Measurements from ENCODE around the gene MAST3.
"Not testable (repeated sequence)": the region's sequence is repeated elsewhere in the genome, so short reads cannot be mapped to it uniquely, and the experiment has no call there.

Gene MAST3

DNA sequence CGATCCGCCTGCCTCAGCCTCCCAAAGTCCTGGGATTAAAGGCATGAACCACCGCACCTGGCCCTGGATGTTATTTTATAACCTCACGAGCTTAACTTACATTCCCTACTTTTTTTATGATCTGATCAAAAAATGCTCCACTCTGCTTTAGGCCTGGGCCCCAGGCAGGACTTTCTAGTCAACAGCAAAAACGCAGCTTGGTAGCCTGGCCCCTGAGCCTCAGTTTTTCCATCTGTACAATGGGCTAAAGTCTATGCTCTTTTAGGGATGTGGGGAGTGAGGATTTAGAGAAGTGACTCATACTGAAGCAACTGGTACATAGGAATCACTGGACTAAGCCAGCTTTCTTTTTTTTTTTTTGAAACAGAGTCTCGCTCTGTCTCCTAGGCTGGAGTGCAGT lies 43.5 kb downstream of the MAST3 start:
- DNase-seq = no peak

DNA sequence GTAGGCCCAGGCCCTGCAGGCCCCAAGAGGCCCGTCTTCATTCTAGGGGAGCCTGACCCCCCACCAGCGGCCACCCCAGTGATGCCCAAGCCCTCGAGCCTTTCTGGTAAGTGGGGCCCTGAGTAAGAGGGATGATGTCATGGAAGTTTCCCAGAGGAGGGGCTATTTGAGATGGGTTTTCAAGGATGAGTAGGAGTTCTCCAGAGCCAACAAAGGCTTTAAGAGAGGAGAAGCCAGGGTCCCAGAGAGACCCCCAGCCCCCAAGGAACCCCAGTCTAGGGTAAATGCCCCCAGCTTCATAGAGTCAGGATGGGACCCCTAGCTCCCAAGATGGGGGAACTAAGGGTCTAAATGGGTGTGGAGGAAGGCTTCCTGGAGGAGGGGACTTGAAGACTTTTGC lies 46.3 kb downstream of the MAST3 start:
- no peak for DNase-seq

DNA sequence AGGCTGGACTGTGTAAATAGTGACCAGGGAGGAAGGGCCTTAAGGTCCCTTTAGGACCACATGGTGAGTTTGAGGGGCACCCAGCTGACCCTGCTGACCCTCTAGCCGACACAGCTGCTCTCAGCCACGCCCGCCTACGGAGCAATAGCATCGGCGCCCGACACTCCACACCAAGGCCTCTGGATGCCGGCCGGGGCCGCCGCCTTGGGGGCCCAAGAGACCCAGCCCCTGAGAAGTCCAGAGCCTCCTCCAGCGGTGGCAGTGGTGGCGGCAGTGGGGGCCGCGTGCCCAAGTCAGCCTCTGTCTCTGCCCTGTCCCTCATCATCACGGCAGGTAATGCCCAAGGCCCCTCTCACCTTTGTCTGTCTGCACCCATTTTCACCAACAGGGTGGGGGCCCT lies 46.8 kb downstream of the MAST3 start:
- no peak for DNase-seq

DNA sequence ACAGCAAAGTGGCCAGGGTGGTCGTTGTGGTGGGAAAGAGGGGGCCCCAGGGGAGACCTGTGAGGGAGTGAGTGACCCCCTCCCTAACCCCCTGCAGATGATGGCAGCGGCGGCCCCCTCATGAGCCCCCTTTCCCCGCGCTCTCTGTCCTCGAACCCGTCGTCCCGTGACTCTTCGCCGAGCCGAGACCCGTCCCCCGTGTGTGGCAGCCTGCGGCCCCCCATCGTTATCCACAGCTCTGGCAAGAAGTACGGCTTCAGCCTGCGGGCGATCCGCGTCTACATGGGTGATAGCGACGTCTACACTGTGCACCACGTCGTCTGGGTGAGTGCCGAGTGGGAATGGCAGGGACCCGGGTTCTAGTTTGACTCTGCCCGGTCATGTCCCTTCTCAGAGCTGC lies 47.3 kb downstream of the MAST3 start:
- no peak for DNase-seq

DNA sequence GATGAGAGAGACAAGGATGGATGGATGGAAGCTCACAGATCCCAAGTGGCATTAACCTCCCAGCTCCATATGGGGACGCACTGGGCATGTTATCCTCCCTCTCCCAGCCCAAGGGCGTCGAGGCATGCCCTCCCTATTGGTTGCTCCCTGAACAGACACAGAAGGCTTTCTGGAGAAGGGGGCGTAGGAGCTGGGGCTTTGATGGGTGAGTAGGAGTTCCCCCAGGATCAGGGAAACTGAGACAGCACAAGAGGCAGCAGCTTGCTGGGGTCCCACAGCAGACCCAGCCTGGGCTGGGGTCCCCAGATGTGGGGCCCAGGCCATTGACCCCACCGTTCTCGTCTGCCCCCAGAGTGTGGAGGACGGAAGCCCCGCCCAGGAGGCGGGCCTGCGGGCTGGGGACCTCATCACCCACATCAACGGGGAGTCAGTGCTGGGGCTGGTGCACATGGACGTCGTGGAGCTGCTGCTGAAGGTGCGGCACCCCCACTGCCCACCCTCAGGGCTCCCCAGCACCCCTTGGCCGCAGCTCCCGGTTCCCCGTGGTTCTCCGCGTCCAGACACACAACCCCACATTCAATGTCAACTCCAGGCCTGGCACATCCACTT lies 47.9 kb downstream of the MAST3 start:
- no peak for DNase-seq

DNA sequence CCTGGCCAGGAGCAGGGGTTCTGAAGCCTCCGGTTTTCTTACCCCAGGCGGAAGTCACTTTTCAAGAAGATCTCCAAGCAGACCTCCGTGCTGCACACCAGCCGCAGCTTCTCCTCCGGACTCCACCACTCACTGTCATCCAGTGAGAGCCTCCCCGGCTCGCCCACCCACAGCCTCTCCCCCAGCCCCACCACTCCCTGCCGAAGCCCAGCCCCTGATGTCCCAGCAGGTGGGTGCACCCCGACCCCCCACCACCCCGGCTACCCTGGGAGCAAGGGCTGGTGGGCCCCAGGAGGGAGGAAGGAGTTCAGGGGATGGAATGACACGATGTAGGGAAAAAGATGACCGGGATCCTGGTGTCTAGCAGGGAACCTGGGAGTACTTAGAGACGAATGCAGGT lies 49.8 kb downstream of the MAST3 start:
- DNase-seq = no peak

DNA sequence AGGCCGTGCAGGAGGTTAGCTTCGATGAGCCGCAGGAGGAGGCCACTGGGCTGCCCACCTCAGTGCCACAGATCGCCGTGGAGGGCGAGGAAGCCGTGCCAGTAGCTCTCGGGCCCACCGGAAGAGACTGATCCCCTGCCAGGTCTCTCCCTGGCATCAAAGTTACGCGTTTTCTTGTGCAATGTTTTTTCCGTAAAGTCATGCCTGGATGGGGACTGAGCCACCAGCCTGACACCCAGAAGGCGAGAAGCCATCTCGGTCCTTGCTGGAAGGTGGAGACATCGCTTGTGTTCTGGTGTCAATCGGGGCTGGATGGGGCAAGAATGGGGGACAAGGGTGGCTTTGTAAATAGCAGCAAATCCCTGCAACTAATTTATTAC lies 52.0 kb downstream of the MAST3 start:
- DNase-seq = no peak

DNA sequence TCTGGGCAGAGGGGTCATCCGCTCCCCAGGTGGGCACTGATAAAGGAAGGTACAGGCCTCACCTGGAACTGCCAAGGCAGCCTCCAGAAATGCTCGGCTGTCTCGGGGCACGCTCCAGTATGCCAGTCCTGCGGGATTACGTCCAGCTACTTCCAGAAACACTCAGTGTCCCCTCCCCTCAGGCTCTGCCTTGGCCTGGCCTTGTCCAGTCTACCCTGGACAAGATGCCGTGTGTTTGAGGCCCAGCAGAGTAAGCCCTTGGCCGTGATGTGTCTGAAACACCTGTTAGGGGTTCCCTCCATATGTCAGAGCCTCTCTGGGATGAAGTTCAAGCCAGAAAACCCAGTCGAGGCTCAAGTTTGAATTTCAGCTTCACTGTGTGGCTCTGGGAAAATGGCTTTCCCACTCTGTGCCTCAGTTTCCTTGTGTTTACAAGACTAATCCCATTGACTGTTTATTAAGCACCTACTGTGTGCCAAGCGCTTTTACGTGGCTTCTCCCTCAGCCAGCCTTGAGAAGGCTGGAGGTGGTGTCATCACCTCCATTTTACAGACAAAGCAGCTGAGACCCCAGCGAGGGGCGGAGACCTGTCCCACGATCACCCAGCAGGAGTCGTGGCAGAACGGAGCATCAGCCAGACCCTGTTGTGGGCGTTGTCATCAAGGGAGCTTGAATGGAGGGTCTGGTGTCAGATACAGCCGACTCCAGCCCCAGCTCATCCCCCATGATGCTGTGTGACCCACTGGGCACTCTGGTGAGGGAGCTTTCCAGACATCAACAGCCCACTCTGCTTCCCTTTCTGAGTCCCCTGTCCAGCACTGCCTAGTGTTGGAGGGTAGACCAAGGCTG lies 53.4 kb downstream of the MAST3 start:
- DNase-seq = no peak

DNA sequence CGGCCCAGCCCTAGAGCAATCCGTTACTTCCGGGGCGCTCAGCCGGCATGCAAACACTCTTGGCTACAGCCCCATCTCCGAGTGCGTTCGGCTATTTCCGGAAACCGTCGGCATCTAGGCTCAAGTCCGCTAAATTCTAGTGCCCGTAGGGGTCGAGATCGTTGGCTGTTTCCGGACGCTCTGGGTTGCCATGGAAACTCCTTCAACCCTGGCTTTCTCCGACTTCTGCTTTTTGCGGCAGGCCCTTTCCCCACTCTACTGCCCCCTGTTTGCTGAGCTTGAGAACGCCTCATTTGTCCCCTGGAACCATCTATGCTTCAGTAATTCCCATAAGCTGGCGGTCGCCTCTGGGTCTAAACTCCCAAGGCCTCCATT lies 54.9 kb downstream of the MAST3 start:
- DNase-seq = peak; percentile 96

DNA sequence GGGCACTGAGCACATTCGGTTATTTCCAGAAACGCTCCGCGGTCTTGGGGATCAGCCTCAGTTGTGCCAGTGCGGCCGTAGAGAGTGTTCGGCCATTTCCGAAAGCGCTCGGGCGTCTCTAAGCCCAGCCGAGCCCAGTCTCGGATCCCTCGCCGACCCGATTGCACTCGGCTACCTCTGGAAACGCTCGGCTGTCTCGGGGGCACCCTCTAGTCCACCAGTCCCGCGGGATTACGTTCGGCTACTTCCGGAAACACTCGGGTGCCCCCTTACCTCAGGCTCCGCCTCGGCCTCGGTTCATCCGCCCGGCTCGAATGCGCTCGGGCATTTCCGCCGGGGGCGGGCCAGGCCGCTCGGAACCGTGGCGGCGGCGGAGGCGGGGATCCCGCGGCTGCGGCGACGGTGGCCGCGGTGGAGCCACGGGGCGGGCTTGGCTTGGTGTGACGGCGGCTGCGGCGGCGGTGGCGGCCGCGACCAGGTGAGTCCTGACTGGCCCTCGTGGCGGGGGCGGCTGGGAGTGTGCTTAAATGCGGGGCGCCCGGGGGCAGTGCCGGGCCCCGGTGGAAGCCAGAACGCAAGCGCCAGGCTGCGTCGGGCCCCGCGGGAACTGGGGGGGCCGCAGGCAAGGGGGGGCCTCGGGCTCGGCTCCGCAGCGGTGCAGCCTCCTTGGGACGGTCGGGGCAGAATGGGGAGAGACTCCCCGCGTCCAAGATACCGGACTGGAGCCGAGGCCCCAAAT lies 55.4 kb downstream of the MAST3 start, which contains the start of gene PIK3R2:
PIK3R2 (plus strand) TSS at position 347 of the 739 bp plus-strand sequence. CDS start 2,717 bp downstream, outside the sequence.
- DNase-seq = peak; percentile 100

DNA sequence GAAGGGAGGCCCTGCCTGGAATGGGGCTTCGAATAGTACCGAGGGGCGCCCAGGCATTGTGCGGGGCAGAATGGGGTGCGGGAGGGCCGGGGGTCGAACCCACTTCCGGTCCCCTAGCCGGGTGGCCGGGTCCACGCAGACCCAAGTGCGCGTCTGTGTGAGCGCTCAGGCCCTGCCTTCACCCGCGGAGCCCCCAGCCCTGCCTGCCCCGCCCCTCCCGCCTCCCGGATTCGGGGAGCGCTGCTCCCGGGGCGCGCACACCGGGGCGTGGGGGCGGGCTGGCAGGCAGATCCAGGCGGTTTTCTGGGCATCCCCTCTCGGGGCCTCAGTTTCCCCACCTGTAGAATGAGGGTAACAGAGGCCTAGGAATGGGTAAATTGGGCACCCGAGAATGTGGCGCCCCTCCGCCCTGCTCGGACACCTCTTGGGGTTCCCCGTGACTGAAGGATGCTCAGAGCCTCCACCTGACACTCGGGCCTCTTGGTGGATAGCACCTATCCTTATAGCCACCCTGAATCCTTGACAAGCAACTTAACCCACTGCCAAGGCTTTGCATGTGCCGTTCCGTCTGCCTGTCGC lies 56.1 kb downstream of the MAST3 start:
- peak; percentile 40 for DNase-seq

DNA sequence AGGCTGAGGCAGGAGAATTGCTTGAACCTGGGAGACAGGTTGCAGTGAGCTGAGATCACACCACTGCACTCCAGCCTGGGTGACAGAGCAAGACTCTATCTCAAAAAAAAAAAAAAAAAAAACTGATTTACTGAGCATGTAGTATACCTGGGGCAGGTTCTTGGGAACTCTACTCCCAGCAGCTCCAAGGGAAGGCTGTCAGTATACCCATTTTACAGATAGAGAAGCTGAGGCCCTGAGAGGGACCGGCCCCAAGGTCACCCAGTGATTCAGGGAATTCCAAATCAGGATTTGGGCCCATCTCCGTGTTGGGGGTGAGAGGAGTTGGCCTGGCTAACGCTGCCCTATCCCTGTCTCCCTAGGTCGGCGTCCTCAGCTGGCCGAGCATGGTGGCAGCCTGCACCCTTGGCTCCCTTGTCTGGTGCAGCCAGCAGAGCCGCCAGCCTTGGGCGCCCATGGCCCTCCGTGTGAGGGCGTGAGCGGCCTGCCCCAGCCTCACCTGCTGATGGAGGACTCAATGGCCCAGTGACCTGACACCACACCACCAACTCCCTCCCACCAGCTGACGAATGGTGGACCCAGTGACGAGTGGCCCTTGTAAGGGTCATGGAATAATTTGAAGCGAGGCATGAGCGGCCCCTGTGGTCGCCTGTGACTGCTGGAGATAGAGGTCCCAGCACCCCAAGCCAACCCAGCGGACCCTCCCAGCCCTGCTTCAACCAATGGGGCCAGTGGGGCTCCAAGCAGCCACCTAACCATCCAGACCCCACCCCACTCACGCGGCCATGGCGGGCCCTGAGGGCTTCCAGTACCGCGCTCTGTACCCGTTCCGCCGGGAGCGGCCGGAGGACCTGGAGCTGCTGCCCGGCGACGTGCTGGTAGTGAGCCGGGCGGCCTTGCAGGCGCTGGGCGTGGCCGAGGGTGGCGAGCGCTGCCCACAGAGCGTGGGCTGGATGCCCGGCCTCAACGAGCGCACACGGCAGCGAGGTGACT lies 57.8 kb downstream of the MAST3 start:
- DNase-seq = no peak

DNA sequence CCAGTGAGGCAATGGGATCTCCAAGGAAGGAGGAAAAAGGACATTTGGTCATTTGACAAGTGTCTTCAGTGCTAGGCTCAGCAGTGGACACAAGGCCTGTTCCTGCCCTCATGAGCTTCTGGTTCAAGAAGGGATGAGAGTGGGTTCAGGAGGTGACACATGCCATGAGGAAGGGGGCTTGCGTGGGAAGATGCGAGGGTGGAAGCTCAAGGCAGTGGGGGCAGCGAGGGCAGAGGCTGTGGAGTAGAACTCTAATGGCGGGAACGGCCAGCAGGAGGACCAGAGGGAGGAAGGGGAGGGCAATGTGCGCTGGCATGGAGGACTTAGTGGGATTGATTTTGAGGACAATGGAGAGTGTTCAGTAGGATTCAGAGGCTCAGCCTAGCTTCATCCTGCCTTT lies 58.7 kb downstream of the MAST3 start:
- no peak for DNase-seq

DNA sequence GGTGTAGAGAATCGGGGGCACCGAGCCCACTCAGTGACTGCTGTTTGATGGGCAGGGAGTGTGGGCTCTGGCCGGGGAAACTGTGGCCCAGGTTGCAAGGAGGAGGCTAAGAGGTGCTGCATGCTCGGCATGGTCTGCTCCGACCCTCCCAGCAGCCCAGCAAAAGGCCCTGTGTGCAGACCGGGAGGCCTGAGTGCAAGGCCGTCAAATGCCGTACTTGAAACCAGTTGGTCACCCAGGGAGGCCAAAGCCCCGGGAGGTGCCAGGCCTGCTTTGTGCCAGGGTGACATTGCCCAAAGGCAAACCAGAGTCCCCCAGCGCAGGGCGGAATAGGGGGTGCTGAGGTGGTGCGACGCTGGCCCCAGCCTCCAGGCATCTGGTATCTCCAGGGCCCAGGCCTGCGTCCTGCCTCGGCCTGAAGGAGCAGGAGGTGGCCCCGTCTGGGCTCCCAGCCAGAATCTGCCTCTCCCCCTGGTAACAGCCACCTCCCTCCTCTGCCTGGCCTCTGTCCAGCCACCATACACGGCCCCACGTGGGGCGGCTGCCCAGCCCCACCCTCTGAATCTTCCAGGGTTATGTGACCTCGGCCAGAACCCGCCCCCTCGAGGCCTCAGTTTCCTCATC lies 59.4 kb downstream of the MAST3 start:
- DNase-seq = no peak

DNA sequence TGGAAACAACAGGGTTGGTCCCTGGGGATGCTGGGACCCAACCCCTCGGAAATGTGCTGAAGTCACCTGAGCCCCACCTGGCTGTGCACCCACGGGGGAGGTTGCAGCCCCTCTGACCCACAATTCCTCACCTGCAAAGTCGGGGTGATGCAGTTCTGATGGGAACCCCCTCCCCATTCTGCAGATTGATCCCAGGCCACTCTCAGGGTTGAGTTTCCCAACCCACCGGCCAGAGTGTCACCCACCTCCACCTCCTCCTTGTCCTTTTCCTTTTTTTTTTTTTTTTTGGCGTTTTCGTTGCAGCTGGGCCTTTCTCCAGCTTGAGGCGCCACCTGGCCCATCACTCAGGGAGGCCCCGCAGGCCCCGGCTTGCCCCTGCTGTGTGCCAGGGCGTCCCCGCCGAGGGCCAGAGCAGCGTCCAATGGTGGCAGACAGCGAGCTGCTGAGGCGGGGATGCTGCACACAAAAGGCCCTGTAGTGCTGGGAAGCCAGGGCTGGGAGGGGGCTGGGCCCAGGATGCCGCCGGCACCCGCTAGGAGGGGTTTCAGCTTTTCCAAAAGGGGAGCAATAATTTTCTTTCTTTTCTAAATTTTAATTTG lies 60.0 kb downstream of the MAST3 start:
- no peak for DNase-seq

DNA sequence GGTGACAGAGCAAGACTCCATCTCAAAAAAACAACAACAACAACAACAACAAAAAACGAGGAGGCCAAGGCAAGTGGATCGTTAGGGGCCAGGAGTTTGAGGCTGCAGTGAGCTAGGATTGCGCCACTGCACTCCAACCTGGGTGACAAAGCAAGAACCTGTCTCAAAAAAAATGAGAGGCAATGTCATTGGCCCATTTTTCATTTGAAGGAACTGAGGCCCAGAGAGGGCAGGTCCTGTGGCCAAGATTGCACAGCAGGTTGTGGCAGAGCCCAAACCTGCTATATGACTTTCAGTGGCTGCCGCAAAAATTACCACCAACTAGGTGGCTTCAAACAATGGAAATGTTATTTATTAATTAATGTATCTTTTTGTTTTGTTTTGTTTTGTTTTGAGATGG lies 60.9 kb downstream of the MAST3 start:
- DNase-seq = no peak

DNA sequence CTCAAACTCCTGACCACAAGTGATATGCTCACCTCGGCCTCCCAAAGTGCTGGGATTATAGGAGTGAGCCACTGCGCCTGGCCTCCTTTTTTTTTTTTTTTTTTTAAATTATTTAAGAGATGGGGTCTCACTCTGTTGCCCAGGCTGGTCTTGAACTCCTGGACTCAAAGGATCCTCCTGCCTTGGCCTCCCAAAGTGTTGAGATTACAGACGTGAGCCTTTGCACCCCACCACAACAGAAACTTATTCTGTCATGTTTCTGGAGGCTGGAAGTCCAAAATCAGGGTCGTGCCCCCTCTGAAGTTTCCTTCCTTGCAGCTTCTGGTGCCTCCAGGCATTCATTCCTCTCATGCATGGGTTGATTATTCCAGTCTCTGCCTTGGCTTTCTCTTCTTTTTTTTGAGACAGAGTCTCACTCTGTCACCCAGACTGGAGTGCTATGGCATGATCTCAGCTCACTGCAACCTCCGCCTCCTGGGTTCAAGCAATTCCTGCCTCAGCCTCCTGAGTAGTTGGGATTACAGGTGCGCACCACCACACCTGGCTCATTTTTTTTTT lies 61.6 kb downstream of the MAST3 start:
- DNase-seq = not testable (repeated sequence)

DNA sequence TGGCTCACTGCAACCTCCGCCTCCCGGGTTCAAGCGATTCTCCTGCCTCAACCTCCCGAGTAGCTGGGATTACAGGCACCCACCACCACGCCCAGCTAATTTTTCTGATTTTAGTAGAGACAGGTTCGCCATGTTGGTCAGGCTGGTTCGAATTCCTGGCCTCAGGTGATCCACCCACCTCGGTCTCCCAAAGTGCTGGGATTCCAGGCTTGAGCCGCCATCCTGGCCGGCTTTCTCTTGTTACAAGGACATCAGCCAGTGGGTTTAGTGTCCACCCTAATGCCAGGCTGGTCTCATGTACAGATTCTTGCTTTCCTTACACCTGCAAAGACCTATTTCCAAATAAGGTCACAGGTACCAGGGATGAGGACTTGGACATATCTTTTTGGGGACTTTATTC lies 62.2 kb downstream of the MAST3 start:
- no peak for DNase-seq

DNA sequence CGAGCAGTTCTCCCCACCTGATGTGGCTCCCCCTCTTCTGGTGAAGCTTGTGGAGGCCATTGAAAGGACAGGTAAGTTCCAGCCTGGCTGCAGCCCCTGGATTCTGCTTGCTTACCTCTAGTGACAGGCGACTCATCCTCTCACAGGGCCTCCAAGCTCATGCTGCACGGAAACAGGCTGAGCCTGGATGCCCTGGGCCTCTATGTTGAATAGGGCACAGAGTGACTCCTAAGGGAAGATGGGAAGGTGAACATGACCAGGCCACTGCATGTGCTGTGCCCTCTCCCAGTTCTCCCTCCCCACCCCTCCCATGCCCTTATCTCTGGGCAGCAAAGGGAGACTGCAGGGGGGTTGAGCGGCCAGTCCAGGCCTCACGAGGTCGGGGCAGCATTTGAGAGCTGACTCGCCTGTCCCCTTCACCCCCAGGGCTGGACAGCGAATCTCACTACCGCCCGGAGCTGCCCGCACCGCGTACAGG lies 63.0 kb downstream of the MAST3 start:
- no peak for DNase-seq

DNA sequence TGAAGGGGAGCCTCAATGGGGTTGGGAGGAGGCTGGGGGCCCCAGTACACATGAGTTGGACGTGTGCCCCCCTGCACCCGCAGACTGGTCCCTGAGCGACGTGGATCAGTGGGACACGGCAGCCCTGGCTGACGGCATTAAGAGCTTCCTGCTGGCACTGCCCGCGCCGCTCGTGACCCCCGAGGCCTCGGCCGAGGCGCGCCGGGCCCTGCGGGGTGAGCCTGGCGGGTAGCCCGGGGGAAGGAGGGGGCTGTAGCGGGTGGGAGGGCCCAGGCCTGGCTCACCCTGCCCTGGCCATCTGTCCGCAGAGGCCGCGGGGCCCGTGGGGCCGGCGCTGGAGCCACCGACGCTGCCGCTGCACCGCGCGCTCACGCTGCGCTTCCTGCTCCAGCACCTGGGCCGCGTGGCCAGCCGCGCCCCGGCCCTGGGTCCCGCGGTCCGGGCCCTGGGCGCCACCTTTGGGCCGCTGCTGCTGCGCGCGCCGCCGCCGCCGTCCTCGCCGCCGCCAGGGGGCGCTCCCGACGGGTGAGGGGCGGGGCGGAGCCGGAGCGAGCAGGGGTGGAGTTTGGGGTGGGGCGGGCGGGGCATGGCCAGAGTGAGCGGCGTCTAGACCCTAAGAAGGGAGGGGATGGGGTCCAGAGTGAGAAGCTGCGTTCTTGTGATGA lies 63.5 kb downstream of the MAST3 start:
- peak; percentile 75 for DNase-seq
